Measurements from ENCODE around the gene ELOA.

- TF ChIP-seq CTCF (IDR thresholded peaks at IDR 0.05; ENCODE audit: insufficient read depth, low read length, poor library complexity, severe bottlenecking) = peak; percentile 25
- no peak for TF ChIP-seq EZH2phosphoT487 (conservative IDR thresholded peaks at IDR 0.05; ENCODE audit: low read length)
Measured at GRCh38 chr1:23745515-23745914, 2.2 kb downstream of the ELOA start.
